GM13977 (cell line): ENCODE measurements around the gene RNF214.

Source experiments
- DNase-seq: peaks from one replicate; pipeline ENCODE4 v3.0.0; 2012; ENCODE audit warnings: low spot score
- in situ Hi-C: fragments of 300-500 bp; cut with MboI; formaldehyde crosslinking; loops from one replicate; pipeline ENCODE4 v1.12.0; 2022; ENCODE audit warnings: low sequenced_read_pairs, low pct_unique_long_range_greater_than_20kb, mixed read lengths, inconsistent platforms; ENCODE audit not compliant: unreplicated experiment
- TF ChIP-seq, protein P1 (sequence below): IDR thresholded peaks from 2 replicates; pipeline ENCODE4 v1.5.1; 2012; ENCODE audit warnings: mild to moderate bottlenecking, control low read depth; ENCODE audit not compliant: insufficient read depth; ENCODE audit errors: extremely low read depth, missing control alignments

The RNF214 gene

DNA sequence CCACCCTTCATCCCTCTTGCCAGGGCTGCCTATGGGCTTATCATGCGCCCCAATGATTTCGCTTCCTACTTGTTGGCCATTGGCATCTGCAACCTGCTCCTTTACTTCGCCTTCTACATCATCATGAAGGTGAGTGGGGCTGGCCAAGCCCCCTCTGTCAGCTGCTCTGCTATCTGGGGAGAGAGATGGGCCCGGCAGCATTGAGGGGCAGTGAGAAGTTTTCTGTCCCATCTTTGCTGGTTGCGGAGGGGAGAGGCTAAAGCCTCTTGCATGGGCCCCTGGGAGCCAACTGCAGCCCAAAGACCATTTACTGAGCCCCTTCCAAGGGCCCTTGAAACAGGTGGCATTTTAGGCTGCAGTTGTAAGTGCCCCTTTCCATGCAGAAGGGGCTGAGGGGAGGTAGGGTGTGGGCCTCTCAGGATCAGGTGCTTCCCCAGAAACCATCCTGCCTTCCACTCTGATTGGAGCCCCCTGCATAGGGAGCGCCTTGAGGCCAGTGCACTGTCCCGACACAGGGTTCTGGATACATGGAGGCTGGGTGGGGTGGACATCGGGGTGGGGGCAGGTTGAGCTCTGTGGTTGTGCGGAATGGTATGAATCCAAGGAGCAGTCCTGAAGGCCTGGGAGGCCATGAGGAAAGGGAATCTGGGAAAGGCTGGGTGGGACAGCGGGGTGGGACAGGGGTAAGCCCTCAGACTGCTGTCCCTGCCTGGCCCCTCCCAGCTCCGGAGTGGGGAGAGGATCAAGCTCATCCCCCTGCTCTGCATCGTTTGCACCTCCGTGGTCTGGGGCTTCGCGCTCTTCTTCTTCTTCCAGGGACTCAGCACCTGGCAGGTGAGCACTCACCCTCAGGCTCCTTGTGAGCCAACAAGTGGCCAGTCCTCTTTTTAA is 39.1 kb upstream of the RNF214 start:
- TF ChIP-seq, protein P1, sequence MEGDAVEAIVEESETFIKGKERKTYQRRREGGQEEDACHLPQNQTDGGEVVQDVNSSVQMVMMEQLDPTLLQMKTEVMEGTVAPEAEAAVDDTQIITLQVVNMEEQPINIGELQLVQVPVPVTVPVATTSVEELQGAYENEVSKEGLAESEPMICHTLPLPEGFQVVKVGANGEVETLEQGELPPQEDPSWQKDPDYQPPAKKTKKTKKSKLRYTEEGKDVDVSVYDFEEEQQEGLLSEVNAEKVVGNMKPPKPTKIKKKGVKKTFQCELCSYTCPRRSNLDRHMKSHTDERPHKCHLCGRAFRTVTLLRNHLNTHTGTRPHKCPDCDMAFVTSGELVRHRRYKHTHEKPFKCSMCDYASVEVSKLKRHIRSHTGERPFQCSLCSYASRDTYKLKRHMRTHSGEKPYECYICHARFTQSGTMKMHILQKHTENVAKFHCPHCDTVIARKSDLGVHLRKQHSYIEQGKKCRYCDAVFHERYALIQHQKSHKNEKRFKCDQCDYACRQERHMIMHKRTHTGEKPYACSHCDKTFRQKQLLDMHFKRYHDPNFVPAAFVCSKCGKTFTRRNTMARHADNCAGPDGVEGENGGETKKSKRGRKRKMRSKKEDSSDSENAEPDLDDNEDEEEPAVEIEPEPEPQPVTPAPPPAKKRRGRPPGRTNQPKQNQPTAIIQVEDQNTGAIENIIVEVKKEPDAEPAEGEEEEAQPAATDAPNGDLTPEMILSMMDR, result no peak
- in situ Hi-C loops, result no loop called here
- DNase-seq, result no peak

DNA sequence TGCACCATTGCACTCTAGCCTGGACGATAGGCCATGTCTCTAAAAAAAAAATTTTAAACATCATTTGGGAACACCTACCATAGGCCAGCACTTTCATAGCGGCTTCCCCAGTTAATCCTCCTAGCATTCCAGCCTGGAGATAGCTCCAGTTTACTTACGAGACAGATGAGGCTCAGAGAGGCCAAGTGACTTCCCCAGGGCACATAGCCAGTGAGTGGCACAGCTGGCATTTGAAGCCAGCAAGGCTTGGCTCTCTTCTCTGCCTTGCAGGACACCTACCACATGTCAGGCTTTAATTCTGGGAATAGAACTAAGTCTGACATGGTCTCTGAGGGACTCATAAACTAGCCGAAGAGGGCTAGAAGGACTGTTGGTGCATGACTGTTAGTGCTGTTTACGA is 38.2 kb upstream of the RNF214 start:
- in situ Hi-C loops, result no loop called here
- TF ChIP-seq, protein P1, result no peak
- no peak for DNase-seq

DNA sequence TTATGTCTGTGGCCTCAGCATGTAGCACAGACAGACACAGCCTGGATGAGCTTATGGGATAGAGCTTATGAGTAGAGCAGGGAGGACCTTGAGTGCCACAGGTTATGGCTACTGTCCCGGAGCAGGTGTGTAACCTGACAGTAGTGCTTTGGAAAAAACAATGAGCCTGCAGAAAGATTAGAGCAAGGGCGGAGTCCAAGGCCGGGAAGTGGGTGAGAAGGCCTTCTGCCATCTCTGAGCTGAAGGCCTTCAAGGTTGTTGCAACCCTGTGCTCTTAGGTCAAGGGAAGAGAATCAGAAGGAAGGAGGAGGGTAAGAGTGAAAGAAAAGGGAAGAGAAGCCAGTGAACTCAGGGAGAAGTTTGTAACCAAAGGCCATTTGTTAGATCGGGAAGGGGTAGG is 37.2 kb upstream of the RNF214 start:
- DNase-seq, result no peak
- in situ Hi-C loops, result no loop called here
- TF ChIP-seq, protein P1, result no peak

DNA sequence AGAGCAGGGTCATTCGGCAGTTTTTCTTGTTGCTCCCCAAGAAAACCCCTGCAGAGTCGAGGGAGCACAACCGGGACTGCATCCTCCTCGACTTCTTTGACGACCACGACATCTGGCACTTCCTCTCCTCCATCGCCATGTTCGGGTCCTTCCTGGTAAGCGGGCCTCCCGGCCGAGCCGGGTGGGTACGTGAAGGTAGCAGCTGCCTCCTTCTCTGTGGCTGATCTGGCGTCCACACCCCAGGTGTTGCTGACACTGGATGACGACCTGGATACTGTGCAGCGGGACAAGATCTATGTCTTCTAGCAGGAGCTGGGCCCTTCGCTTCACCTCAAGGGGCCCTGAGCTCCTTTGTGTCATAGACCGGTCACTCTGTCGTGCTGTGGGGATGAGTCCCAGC is 36.7 kb upstream of the RNF214 start:
- in situ Hi-C loops, result no loop called here
- DNase-seq, result no peak
- TF ChIP-seq, protein P1, result no peak

DNA sequence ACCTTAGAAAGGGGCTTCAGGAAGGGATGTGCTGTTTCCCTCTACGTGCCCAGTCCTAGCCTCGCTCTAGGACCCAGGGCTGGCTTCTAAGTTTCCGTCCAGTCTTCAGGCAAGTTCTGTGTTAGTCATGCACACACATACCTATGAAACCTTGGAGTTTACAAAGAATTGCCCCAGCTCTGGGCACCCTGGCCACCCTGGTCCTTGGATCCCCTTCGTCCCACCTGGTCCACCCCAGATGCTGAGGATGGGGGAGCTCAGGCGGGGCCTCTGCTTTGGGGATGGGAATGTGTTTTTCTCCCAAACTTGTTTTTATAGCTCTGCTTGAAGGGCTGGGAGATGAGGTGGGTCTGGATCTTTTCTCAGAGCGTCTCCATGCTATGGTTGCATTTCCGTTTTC is 35.5 kb upstream of the RNF214 start:
- TF ChIP-seq, protein P1, result no peak
- in situ Hi-C loops, result no loop called here

DNA sequence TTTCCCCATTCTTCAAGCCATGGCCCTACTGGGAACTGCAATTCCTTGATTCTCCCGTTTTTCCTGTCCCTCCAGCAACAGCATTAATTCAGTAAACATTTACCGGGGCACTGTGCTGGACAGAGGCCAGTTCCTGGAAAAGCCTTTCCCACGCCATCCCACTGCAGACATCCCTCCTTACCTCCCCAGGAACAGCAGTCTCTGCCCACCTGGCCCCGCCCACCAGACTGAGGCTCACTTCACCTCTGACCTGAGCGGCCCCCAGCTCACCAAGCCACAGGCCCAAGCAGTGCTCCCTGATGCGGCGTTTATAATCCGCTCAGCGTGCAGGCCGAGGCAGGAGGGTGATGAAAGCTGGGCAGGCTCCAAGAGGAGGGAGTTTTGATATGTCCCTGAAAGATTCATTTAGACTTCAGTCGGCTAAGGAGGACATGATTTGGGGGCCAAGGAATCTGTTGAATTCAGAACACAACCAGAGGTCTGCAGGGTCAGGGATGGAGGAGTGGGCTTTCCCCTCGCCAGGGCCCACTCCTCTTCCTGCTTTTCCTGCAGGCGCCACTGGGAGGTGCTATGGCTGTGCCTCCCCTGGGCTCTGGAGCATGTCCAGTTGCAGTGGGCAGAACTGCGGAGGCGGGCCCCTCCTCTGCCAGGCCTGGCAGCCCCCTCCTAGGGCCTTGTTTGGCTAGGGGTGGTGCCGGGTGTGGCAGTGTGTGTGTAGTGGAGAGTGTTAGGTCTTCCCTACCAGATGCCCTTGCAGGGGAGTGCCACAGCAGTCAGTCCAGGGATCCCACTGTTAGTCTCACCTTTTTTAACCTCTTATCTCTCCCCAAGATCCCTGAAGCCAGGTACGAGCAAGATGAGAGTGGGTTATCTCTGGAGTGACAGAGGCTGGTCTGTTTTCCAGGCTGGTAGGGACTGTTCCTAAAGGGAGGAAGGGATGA is 34.7 kb upstream of the RNF214 start:
- in situ Hi-C loops, result no loop called here
- TF ChIP-seq, protein P1, result peak; percentile 32
- DNase-seq, result no peak

More for the DNA sequence above, 35.5 kb upstream of the RNF214 start:
- DNase-seq, result no peak
